SK-N-SH treated with all-trans-retinoic acid at 6 μM for 48 hours (cell line): ENCODE results near the gene TRIP4.

Experiments used
- ARNTL ChIP-seq: fragments of 450-650 bp; formaldehyde crosslinking; IDR thresholded peaks from 2 replicates; pipeline ENCODE4 v1.5.0; 2020; ENCODE audit warnings: low read depth, mild to moderate bottlenecking, moderate library complexity, borderline replicate concordance
- BACH2 ChIP-seq: fragments of 250-450 bp; sonication (Bioruptor Pico); IDR thresholded peaks from 2 replicates; pipeline ENCODE4 v1.9.0; 2021; ENCODE audit warnings: mild to moderate bottlenecking, borderline replicate concordance
- CREB5 ChIP-seq: fragments of 250-450 bp; sonication (Bioruptor Pico); IDR thresholded peaks from 2 replicates; pipeline ENCODE4 v1.5.1; 2020; ENCODE audit warnings: low read depth, mild to moderate bottlenecking, moderate library complexity
- CSRNP3 ChIP-seq: fragments of 250-450 bp; sonication (Bioruptor Pico); IDR thresholded peaks from 2 replicates; pipeline ENCODE4 v1.5.1; 2021; ENCODE audit warnings: mild to moderate bottlenecking, moderate library complexity
- ESRRG ChIP-seq: fragments of 250-450 bp; sonication (Bioruptor Pico); IDR thresholded peaks from 2 replicates; pipeline ENCODE4 v1.6.1; 2021; ENCODE audit warnings: mild to moderate bottlenecking
- PATZ1 ChIP-seq: fragments of 250-450 bp; sonication (Bioruptor Pico); IDR thresholded peaks from 2 replicates; pipeline ENCODE4 v1.8.0; 2020; ENCODE audit warnings: mild to moderate bottlenecking, moderate library complexity, borderline replicate concordance
- TOX ChIP-seq: fragments of 250-450 bp; sonication (Bioruptor Pico); IDR thresholded peaks from 2 replicates; pipeline ENCODE4 v1.8.0; 2021; ENCODE audit warnings: mild to moderate bottlenecking, moderate library complexity, borderline replicate concordance
- ZNF565 ChIP-seq: fragments of 450-650 bp; formaldehyde crosslinking; conservative IDR thresholded peaks from 2 replicates; pipeline ENCODE4 v1.5.0; 2020; ENCODE audit warnings: low read depth, mild to moderate bottlenecking, moderate library complexity
- ZNF70 ChIP-seq: fragments of 450-650 bp; formaldehyde crosslinking; IDR thresholded peaks from 2 replicates; pipeline ENCODE4 v1.5.0; 2020; ENCODE audit warnings: mild to moderate bottlenecking, moderate library complexity
- ZNF8 ChIP-seq: fragments of 450-650 bp; formaldehyde crosslinking; IDR thresholded peaks from 2 replicates; pipeline ENCODE4 v1.5.0; 2020; ENCODE audit warnings: mild to moderate bottlenecking, moderate library complexity
- TF ChIP-seq, protein P1 (sequence below): fragments of 250-450 bp; sonication (Bioruptor Pico); IDR thresholded peaks from 2 replicates; pipeline ENCODE4 v1.8.0; 2021; ENCODE audit warnings: low read depth, mild to moderate bottlenecking, moderate library complexity, borderline replicate concordance

GRCh38 chr15:64422697-64423096 is 35.1 kb downstream of the TRIP4 start:
- TF ChIP-seq PATZ1 (CRISPR knock-in tag) (no peak), ZNF70 (no peak), BACH2 (CRISPR knock-in tag) (no peak), ZNF8 (no peak), CSRNP3 (no peak), CREB5 (no peak), ARNTL (CRISPR knock-in tag) (no peak), TOX (CRISPR knock-in tag) (no peak), ZNF565 (no peak), ESRRG (CRISPR knock-in tag) (no peak)
- TF ChIP-seq, protein P1, sequence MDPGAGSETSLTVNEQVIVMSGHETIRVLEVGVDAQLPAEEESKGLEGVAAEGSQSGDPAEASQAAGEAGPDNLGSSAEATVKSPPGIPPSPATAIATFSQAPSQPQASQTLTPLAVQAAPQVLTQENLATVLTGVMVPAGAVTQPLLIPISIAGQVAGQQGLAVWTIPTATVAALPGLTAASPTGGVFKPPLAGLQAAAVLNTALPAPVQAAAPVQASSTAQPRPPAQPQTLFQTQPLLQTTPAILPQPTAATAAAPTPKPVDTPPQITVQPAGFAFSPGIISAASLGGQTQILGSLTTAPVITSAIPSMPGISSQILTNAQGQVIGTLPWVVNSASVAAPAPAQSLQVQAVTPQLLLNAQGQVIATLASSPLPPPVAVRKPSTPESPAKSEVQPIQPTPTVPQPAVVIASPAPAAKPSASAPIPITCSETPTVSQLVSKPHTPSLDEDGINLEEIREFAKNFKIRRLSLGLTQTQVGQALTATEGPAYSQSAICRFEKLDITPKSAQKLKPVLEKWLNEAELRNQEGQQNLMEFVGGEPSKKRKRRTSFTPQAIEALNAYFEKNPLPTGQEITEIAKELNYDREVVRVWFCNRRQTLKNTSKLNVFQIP (CRISPR knock-in tag) = no peak
